K562 (cell line): Measurements from ENCODE around the gene UBA52. TPM values are rescaled to one million over a fixed set of nuclear protein-coding genes. Genes with fewer than 3 reads are reported as not detected.

Source experiments
- HDAC8 ChIP-seq: fragments of 450-650 bp; IDR thresholded peaks from 2 replicates; pipeline ENCODE4 v1.6.1; 2016; ENCODE audit warnings: mild to moderate bottlenecking, missing genetic modification characterization, moderate library complexity, missing compliant biosample characterization
- HNRNPUL1 ChIP-seq: fragments of 200-400 bp; formaldehyde crosslinking; IDR thresholded peaks from 2 replicates; pipeline ENCODE4 v1.6.1; 2017; ENCODE audit warnings: low read length
- MCM2 ChIP-seq: fragments of 450-650 bp; IDR thresholded peaks from 2 replicates; pipeline ENCODE4 v1.6.1; 2017; ENCODE audit warnings: low read depth, mild to moderate bottlenecking
- MTF1 ChIP-seq: fragments of 250-450 bp; sonication (Bioruptor Pico); IDR thresholded peaks from 2 replicates; pipeline ENCODE4 v1.9.0; 2021; ENCODE audit warnings: moderate library complexity, mild to moderate bottlenecking, inconsistent platforms, borderline replicate concordance
- RUNX1 ChIP-seq: sonication (generic); IDR thresholded peaks from 2 replicates; pipeline ENCODE4 v1.6.1; 2016; ENCODE audit warnings: antibody characterized with exemption, low read depth
- SIN3B ChIP-seq: fragments of 450-650 bp; IDR thresholded peaks from 2 replicates; pipeline ENCODE4 v1.6.1; 2017; ENCODE audit warnings: low read depth, mild to moderate bottlenecking, moderate library complexity
- SRSF7 ChIP-seq: fragments of 200-400 bp; formaldehyde crosslinking; optimal IDR thresholded peaks from 2 replicates; pipeline ENCODE3; 2017; ENCODE audit warnings: mild to moderate bottlenecking, low read depth, low read length
- ZNF224 ChIP-seq: sonication (generic); formaldehyde crosslinking; IDR thresholded peaks from 2 replicates; pipeline ENCODE4 v1.8.0; 2022; ENCODE audit warnings: mild to moderate bottlenecking, missing genetic modification reagents
- ZNF263 ChIP-seq: sonication (generic); formaldehyde crosslinking; IDR thresholded peaks from 2 replicates; pipeline ENCODE4 v1.8.0; 2022; ENCODE audit warnings: mild to moderate bottlenecking, missing genetic modification reagents, borderline replicate concordance
- ZNF324 ChIP-seq: fragments of 250-450 bp; sonication (Bioruptor Pico); IDR thresholded peaks from 2 replicates; pipeline ENCODE4 v1.4.0; 2020; ENCODE audit warnings: mild to moderate bottlenecking
- ZNF668 ChIP-seq: fragments of 250-450 bp; sonication (Bioruptor Pico); IDR thresholded peaks from 2 replicates; pipeline ENCODE4 v1.8.0; 2022; ENCODE audit warnings: mild to moderate bottlenecking, inconsistent platforms
- polyA plus RNA-seq, 8 experiments: library from polyadenylated mRNA; depleted of rRNA in 4 of 8; stranded (reverse) in 5 of 8; unstranded in 3 of 8; fragments of >200 nt; fragmentation: Nextera tagmentation in 2 of 8; fragmentation: Illumina TruSeq in 1 of 8; extraction: Ambion mirVana in 2 of 8; extraction: Trizol in 1 of 8; gene quantifications; 2 replicates each; pipeline versions ENCODE4 v1.2.1 to v1.2.3, GENCODE V29; 2011 to 2014; ENCODE audit warnings: inconsistent platforms in 1 of 8, missing spikeins in 1 of 8
- total RNA-seq, 7 experiments: library from RNA; depleted of rRNA in 6 of 7; stranded (reverse); fragments of >200 nt in 6 of 7; fragmentation: Illumina TruSeq in 2 of 7; extraction: Trizol in 2 of 7; gene quantifications; 2 replicates each; pipeline versions ENCODE4 v1.2.1 to v1.2.3, GENCODE V29; 2011 to 2021; ENCODE audit warnings: low replicate concordance in 1 of 7
- TF ChIP-seq, protein P1 (sequence below): fragments of 250-450 bp; sonication (Bioruptor Pico); IDR thresholded peaks from 2 replicates; pipeline ENCODE4 v1.8.0; 2022; ENCODE audit warnings: inconsistent platforms
- TF ChIP-seq, protein P2 (sequence below): fragments of 250-450 bp; sonication (Bioruptor Pico); IDR thresholded peaks from 2 replicates; pipeline ENCODE4 v1.8.0; 2021; ENCODE audit warnings: moderate library complexity, mild to moderate bottlenecking, inconsistent platforms
- TF ChIP-seq, protein P3 (sequence below): sonication (generic); formaldehyde crosslinking; IDR thresholded peaks from 2 replicates; pipeline ENCODE4 v1.8.0; 2022; ENCODE audit warnings: mild to moderate bottlenecking, missing genetic modification reagents, borderline replicate concordance
- TF ChIP-seq, protein P4 (sequence below): fragments of 250-450 bp; sonication (Bioruptor Pico); IDR thresholded peaks from 2 replicates; pipeline ENCODE4 v1.4.0; 2020; ENCODE audit warnings: mild to moderate bottlenecking, moderate library complexity
- TF ChIP-seq, protein P5 (sequence below): fragments of 250-450 bp; sonication (Bioruptor Pico); IDR thresholded peaks from 2 replicates; pipeline ENCODE4 v1.5.0; 2020; ENCODE audit warnings: mild to moderate bottlenecking, borderline replicate concordance

UBA52 gene
- total and polyA plus RNA-seq, 9 of the 15 experiments (the other 6 are each of a cell fraction or from before 2014, with no cell fraction given) = 1,110 to 2,751 (median 1,733) TPM

DNA sequence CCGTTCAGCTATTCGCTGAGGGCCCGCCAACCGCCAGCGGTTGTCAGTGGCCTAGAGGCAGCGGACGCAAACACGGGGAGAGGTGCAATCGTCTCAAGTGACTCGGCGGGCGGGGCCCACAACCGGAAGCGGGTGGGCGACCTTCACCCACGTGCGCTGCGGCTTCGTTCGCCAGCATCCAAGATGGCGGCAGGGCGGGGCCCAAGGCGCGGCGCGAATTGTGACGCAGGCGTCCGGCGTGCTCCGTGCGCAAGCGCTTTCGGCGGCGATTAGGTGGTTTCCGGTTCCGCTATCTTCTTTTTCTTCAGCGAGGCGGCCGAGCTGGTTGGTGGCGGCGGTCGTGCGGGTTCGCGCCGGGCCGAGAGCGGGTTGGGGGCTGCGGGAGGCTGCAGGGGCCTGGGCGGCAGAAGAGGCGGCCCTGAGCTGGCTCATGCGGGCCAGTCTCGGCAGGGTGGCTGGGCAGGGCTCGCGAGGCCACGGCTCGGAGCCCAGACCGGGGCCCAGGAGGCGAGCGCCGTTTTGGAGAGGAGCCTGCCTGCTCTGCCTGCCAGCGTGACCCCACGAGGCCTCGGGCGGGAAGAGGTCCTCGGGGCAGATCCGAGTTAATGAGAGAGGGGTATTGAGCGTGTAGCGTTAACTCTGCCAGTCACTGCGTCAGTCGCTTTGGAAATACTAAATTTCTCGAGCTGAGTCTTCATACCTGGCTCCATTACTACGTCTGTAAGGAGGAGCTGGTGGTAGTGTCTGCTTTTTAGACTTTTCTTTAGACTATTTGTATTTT lies at the start of gene UBA52 (continued):
- TF ChIP-seq, protein P1, sequence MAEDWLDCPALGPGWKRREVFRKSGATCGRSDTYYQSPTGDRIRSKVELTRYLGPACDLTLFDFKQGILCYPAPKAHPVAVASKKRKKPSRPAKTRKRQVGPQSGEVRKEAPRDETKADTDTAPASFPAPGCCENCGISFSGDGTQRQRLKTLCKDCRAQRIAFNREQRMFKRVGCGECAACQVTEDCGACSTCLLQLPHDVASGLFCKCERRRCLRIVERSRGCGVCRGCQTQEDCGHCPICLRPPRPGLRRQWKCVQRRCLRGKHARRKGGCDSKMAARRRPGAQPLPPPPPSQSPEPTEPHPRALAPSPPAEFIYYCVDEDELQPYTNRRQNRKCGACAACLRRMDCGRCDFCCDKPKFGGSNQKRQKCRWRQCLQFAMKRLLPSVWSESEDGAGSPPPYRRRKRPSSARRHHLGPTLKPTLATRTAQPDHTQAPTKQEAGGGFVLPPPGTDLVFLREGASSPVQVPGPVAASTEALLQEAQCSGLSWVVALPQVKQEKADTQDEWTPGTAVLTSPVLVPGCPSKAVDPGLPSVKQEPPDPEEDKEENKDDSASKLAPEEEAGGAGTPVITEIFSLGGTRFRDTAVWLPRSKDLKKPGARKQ (CRISPR knock-in tag) = no peak
- TF ChIP-seq SRSF7 = no peak
- no peak for TF ChIP-seq ZNF668 (CRISPR knock-in tag)
- TF ChIP-seq, protein P2, sequence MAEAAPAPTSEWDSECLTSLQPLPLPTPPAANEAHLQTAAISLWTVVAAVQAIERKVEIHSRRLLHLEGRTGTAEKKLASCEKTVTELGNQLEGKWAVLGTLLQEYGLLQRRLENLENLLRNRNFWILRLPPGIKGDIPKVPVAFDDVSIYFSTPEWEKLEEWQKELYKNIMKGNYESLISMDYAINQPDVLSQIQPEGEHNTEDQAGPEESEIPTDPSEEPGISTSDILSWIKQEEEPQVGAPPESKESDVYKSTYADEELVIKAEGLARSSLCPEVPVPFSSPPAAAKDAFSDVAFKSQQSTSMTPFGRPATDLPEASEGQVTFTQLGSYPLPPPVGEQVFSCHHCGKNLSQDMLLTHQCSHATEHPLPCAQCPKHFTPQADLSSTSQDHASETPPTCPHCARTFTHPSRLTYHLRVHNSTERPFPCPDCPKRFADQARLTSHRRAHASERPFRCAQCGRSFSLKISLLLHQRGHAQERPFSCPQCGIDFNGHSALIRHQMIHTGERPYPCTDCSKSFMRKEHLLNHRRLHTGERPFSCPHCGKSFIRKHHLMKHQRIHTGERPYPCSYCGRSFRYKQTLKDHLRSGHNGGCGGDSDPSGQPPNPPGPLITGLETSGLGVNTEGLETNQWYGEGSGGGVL (CRISPR knock-in tag) = no peak
- TF ChIP-seq RUNX1 = no peak
- no peak for TF ChIP-seq HNRNPUL1
- no peak for TF ChIP-seq ZNF224 (CRISPR knock-in tag)
- TF ChIP-seq, protein P3, sequence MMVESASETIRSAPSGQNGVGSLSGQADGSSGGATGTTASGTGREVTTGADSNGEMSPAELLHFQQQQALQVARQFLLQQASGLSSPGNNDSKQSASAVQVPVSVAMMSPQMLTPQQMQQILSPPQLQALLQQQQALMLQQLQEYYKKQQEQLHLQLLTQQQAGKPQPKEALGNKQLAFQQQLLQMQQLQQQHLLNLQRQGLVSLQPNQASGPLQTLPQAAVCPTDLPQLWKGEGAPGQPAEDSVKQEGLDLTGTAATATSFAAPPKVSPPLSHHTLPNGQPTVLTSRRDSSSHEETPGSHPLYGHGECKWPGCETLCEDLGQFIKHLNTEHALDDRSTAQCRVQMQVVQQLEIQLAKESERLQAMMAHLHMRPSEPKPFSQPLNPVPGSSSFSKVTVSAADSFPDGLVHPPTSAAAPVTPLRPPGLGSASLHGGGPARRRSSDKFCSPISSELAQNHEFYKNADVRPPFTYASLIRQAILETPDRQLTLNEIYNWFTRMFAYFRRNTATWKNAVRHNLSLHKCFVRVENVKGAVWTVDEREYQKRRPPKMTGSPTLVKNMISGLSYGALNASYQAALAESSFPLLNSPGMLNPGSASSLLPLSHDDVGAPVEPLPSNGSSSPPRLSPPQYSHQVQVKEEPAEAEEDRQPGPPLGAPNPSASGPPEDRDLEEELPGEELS (CRISPR knock-in tag) = no peak
- no peak for TF ChIP-seq HDAC8 (tag)
- TF ChIP-seq ZNF324 = no peak
- TF ChIP-seq, protein P4, sequence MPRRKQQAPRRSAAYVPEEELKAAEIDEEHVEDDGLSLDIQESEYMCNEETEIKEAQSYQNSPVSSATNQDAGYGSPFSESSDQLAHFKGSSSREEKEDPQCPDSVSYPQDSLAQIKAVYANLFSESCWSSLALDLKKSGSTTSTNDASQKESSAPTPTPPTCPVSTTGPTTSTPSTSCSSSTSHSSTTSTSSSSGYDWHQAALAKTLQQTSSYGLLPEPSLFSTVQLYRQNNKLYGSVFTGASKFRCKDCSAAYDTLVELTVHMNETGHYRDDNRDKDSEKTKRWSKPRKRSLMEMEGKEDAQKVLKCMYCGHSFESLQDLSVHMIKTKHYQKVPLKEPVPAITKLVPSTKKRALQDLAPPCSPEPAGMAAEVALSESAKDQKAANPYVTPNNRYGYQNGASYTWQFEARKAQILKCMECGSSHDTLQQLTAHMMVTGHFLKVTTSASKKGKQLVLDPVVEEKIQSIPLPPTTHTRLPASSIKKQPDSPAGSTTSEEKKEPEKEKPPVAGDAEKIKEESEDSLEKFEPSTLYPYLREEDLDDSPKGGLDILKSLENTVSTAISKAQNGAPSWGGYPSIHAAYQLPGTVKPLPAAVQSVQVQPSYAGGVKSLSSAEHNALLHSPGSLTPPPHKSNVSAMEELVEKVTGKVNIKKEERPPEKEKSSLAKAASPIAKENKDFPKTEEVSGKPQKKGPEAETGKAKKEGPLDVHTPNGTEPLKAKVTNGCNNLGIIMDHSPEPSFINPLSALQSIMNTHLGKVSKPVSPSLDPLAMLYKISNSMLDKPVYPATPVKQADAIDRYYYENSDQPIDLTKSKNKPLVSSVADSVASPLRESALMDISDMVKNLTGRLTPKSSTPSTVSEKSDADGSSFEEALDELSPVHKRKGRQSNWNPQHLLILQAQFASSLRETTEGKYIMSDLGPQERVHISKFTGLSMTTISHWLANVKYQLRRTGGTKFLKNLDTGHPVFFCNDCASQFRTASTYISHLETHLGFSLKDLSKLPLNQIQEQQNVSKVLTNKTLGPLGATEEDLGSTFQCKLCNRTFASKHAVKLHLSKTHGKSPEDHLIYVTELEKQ (CRISPR knock-in tag) = no peak
- no peak for TF ChIP-seq MCM2
- TF ChIP-seq, protein P5, sequence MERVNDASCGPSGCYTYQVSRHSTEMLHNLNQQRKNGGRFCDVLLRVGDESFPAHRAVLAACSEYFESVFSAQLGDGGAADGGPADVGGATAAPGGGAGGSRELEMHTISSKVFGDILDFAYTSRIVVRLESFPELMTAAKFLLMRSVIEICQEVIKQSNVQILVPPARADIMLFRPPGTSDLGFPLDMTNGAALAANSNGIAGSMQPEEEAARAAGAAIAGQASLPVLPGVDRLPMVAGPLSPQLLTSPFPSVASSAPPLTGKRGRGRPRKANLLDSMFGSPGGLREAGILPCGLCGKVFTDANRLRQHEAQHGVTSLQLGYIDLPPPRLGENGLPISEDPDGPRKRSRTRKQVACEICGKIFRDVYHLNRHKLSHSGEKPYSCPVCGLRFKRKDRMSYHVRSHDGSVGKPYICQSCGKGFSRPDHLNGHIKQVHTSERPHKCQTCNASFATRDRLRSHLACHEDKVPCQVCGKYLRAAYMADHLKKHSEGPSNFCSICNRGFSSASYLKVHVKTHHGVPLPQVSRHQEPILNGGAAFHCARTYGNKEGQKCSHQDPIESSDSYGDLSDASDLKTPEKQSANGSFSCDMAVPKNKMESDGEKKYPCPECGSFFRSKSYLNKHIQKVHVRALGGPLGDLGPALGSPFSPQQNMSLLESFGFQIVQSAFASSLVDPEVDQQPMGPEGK (CRISPR knock-in tag) = no peak
- no peak for TF ChIP-seq ZNF263 (CRISPR knock-in tag)
- TF ChIP-seq SIN3B = peak; percentile 76
- TF ChIP-seq MTF1 (CRISPR knock-in tag) = no peak
- TF ChIP-seq, all 486 proteins: peak for 160
